Inflammatory macrophage treated with lipopolysaccharide for 1 hour (primary cell): ENCODE data around the gene NPM1.
"Not testable (repeated sequence)": the region's sequence is repeated elsewhere in the genome, so short reads cannot be mapped to it uniquely, and the experiment has no call there.

Source experiments
- DNase-seq, 2 donors: peaks; one replicate each; pipeline ENCODE4 v3.0.0-alpha.2; 2020 to 2022

Gene NPM1

DNA sequence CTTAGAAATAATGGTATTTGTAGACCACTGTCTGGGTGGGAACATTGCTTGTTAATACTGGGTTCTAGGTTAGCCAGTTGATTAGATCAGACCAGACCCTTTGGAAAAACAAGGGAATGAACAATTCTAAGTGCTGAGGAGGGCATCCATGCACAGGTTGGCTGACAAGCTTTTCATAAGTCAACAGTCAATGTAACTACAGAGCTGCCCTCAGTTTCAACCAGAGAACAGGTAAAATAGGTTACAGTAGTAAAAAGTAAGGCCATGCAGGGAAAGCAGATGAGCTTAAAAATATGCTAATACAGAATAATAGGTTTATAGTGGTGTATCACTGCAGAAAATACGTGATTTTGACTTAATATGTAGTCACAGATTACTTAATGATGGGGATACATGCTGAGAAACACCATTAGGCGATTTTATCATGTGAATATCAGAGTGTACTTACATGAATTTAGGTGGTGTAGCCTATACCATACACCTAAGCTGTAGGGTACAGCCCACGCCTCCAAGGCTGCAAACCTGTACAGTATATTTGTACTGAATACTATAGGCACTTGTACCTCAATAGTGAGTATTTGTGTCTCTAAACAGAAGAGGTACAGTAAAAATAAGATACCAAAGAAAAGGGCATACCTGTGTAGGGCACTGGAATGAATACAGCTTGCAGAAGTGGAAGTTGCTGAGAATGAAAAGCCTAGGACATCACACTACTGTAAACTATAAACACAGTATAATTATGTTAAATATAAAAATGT, 25.7 kb downstream of the NPM1 start:
- DNase-seq = no peak

DNA sequence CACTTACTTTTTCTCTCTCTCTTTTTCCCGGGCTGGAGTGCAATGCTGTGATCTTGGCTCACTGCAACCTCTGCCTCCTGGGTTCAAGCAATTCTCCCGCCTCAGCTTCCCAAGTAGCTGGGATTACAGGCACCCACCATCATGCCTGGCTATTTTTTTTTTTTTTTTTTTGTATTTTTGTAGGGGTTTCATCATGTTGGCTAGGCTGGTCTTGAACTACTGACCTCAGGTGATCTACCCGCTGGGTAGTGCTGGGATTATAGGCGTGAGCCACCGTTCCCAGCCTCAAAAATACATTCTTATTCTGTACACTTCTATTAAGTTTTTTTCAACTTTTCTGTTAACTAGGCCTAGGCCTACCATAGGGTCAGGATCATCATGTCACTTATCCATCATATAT, 26.3 kb downstream of the NPM1 start:
- DNase-seq = not testable (repeated sequence)

DNA sequence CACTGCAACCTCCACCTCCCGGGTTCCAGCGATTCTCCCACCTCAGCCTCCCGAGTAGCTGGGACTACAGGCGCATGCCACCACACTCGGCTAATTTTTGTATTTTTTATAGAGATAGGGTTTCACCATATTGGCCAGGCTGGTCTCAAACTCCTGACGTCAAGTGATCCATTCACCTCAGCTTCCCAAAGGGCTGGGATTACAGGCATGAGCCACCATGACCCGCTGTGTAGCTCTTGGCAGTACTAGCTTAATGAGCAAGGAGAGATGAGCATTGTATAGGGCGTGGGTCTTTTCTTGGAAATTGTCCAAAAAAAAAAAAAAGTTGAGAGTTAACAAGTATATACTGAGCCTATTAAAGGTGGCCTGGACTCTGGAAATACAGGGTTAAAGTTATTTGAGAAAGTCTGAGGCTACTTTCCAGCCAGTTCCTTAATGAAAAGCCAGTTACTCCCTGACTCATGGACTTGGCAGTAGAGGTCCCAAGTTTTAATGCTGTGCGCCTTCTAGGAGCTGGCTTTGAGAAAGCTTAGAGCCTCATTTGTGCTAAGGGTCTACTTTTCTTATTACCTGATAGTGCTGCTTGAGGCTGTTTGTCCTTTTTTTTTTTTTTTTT, 27.6 kb downstream of the NPM1 start:
- DNase-seq = no peak

DNA sequence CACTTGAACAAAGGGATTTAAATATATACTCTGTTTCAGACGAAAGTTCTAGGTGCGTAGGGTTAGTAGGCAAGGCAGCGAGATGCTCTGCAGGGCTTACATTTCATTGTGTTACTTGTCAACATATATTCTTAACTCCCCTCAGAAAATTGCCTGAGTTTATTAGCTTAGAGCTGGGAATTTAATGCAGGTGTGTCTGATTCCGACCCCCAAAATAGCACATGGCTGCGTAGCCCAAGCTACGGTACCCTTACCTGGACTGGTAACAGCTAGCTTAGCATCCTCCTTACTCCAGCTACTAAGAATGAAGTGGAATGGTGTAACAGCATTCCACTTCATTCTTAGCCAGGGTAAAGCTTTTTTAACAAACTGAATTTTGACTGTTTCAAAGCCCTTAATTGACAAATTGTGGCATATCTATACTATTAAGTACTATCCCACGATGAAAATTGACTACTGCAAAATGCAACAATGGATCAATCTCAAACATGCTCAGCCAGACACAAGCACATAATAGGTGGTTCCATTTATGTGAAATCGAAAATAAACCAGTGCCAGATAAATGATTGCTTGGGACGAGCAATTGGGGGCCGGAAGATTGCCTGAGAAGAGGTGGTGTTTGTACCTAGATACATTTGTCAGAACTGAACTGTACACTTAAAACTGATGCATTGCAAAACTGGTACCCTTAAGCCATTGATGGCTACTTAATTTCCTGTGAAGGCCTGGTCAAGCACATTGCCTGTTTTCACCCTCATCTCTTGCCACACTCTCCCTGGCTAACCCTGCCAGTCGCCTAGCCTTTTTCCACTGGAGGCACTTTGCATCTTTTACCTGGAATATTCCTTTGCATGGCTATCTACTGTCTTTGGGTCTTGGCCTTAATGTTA, 28.8 kb downstream of the NPM1 start:
- no peak for DNase-seq

DNA sequence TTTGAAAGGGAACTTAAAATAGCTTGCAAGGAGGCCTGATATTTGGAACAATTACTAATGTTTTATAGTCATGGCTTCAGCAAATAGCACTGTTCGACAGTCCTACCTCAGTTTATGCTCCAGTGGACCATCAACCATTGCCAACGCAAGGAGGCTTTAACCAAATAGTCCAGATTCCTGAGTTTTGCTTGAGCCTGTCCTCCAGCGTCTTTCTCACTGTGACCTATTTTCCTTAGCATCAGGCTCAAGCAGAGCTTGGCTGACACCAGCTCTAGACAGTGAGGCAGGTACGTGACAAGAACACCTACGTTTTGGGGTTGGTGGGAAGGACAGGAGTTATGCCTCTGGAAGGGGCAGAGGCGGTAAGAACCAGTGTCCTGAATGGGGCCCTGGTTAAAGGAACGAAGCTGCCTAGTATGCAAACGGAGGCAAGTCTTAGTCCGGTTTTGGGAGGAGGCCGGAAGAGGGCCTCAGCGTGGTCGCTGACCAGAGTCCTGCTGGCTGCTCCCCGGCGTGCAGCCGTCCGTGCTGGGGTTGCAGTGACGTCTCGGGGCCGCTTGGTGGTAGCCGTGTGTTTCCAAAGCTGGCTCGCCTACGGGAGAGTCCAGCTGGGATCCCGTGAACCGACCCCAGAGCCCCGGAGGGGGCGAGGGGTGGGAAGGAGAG, 30.8 kb downstream of the NPM1 start:
- DNase-seq = peak; percentile 50 to 74

DNA sequence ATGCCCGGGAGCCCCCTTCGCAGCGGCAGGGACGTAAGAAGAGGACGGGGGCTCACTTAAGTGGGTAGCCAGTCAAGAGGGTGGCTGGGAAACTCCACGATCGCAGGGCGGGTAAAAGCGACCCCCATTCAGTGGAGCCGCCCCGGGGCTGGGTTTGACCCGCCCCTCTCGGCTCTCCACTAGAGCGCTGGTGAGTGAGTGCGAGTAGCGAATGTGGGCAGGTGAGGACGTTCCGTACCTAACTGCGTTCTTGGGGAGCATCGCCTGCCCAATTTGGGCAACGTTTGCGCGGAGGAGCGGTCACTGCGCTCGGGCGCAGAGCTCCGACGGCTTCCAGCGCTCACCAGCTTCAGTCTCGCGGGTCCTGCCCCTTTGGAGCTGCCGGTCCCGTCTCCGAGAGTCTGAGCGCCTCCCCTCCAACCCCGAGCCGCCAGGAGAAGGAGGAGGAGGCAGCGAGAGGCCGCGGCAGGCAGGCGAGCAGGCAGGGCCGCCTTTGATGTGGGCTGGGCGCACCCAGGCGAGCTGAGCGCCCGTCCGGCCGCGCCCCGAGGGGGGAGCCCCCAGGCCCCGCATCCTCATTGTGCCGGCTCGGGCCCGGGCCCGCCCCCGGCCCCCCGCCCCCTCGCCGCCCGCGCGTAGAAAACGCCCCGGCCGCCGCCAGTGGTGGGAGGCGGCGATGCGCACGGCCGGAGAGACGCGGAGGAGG, 31.5 kb downstream of the NPM1 start, which contains the start of gene FGF18:
FGF18 (plus strand) TSS at position 666 of the 706 bp plus-strand sequence. CDS start 553 bp downstream, outside the sequence.
- DNase-seq = peak in 1 of 2 donors; percentile 7

DNA sequence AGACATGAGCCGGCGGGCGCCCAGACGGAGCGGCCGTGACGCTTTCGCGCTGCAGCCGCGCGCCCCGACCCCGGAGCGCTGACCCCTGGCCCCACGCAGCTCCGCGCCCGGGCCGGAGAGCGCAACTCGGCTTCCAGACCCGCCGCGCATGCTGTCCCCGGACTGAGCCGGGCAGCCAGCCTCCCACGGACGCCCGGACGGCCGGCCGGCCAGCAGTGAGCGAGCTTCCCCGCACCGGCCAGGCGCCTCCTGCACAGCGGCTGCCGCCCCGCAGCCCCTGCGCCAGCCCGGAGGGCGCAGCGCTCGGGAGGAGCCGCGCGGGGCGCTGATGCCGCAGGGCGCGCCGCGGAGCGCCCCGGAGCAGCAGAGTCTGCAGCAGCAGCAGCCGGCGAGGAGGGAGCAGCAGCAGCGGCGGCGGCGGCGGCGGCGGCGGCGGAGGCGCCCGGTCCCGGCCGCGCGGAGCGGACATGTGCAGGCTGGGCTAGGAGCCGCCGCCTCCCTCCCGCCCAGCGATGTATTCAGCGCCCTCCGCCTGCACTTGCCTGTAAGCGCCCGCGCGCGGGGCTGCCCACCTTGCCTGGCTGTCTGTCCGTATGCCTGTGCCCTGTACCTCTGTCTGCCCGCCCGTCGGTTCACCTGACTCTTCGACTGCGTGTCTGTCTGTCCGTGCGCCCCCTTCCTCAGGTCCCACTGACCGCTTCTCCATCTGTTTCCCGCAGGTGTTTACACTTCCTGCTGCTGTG, 32.2 kb downstream of the NPM1 start:
- peak in 1 of 2 donors; percentile 6 for DNase-seq

DNA sequence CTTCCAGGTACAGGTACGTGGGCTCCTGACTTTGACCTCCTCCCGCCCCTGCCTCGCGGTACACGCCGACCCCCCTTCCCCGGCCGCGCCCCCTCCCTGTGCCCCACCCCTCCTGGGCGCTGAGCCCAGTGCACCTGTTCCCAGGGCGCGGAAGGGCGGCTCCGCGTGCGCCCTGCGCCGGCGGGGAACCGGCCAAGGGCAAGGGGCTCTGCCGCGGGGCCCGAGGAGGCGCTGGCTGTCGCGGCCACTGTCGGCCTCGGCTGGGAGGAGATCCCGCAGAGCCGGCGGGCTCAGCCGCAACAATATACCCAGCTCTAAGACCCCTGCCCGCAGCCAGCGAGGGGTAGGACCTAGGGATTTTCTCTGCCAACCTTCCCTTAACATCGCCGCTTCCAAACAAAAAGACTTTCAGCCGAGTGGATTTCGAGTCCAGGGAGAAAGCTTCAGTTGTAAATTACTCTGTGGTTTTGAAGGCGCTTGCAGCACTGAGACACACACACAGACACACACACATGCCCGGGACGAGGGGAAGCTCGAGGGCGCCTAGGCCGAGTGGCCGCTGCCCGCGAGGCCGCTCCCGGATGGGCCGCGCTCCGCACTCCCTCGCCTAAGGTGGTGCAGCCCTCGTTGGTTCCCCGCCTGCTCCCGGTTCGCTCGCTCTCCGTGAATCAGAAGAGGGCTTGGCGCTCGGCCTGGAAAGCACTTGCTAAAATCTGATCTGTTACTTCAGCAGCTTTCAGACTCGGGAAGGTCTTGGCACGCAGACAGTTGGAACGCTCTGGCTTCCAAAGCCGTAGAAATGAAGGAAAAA, 33.0 kb downstream of the NPM1 start:
- no peak for DNase-seq

DNA sequence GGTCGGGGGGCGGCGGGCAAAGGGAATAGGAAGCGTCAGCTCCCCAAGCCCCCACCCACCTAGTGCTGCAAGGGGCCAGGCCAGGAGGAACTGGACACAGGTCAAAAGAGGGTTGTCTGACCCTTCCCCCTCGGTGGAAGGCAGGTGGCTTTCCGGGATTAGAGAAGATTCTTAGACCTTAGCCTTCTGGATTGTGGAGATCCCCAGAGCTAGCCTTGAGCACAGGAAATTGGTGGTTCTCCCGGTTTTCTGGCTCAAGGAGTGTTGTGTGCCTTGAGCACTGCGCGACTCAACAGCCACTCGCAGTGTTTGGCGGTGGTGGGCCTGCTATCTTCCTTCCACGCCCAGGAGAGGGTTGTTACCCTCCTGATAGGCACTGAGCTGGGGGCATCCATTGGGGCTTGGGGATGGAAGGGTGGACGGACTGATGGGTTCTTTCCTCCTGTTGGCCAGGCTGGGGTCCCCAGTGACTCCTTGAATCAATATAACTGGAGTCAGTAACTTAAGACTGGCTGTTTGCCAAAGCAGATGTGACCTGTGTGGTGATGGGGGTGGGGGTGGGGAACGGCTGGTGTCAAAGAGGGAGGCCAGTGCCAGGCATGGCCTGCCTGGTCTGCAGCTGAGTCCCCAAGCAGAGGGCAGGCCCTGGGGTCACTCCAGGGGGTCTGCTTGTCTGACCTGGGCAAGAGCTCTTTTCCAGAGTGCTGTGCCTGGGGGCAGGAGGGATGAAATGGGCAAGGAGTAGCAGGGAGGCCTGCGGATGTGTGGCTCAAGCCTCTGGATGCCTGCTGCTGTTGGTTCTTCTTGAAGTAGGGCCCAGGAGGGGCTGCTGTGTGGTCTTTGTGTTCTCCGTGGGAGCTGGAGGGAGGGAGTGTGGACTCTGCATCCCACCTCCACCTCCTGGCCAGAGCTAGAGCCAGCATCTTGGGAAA, 33.9 kb downstream of the NPM1 start:
- DNase-seq = no peak

DNA sequence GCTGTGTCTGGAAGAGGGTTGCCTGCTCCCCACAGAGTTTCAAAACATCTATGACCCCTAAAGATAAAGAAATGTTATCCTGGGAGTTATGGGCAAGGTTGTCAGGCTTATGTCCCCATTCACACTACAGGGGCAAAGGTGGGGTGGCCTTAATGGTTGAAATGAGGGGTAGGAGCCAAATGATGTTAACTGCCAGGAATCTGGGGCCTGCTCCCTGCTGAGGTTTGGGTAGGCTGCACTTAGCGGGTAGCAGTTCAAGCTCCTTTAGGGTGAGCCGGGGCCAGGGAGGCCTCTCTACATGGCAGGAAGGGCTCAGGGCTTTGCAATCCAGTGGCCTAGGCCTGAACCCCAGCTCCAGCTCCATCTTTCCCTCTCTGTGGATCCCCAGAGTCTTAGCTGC, 34.8 kb downstream of the NPM1 start:
- no peak for DNase-seq

DNA sequence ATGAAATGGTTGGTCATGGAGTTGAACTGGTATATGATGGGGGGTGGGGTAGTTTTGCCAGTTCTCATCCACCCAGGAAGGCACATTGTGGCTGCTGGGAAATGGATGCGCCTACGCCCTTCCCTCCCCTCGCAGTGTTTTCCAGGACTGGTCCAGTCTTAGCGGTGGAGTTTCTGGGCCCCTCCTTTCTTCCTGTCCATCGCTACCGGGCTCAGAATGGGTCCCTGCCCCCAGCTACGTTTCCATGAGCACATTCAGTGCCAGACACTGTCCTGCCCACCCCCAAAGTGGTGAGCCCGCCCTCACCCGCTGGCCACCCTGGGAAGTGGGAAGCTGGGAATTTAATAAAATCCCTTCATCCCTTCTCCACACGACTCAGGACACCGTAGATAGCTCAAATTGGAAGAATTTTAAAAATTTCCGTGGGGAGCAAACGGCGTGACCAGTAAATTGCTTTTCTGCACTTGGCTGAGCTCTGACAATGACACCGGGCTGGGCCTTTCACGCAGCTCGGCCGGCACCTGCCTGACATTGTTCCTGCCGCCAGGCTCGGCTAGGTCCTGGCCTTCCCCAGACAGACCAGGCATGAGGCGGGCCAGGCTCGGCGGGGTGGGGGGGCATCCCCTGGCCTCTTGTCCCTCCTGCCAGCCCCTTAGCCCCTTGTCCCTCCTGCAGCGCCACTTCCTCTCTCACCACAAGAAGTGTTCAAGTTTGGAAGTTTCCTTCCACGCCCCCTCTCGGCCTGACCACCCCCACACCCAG, 35.4 kb downstream of the NPM1 start:
- no peak for DNase-seq

DNA sequence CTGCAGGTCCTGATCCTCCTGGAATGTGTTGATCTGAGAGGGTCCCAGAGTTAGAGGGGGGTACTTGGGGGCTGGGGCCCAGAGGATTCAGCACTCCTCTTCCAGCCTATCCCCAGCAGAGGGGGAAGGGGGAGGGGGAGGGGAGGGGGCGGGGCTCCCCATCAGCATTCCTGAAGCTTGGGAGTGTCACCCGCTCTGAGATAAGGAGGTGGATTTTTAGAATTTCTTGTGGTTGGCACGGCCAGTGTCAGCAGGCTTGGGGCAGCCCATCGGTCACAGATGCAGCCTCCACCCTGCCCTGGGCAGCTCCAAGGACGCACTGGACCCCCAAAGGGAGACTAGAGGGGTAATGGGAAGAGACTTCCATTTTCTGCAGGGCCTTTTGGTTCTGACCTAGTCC, 37.1 kb downstream of the NPM1 start:
- no peak for DNase-seq

DNA sequence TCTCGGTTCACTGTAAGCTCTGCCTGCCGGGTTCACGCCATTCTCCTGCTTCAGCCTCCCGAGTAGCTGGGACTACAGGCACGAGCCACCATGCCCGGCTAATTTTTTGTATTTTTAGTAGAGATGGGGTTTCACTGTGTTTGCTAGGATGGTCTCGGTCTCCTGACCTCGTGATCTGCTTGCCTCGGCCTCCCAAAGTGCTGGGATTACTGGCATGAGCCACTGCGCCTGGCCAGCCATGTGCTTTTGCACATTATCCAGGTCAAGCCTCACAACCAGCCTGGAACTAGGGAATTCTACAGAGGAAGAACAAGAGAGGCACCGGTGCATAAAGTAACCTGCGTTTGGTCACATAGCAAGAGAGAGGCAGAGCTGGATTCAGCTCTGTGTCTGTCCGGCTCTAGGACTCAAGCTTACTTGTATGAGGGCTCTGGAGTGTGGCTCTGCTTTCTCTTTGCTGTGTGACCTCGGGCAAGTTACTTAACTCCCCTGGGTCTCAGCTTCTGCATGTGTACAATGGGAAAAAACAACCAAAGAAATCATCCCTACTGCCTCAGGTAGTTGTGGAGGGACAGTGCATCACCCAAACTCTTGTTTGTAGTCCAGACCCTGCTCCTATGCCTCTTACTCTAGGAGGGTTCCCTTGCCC, 38.1 kb downstream of the NPM1 start:
- DNase-seq = no peak

DNA sequence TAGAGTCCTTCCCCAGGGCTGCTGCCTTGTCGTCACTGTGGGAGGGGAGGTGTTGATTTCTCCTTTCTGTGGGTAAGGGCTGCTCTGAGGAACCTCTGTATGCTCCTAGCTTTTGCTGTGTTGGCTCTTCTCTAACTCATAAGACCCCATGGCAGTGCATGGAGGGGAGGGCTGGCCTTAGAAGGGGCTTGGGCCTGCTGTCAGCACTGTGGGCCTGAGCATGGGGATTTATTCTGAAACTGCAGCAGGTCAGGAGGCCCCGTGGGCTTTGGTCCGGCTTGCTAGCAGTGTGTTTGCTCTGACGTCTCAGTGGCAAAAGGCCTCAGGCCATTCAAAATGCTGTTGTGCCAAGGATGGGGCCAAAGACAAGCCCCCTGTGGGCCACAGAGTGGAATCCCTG, 38.6 kb downstream of the NPM1 start:
- no peak for DNase-seq

DNA sequence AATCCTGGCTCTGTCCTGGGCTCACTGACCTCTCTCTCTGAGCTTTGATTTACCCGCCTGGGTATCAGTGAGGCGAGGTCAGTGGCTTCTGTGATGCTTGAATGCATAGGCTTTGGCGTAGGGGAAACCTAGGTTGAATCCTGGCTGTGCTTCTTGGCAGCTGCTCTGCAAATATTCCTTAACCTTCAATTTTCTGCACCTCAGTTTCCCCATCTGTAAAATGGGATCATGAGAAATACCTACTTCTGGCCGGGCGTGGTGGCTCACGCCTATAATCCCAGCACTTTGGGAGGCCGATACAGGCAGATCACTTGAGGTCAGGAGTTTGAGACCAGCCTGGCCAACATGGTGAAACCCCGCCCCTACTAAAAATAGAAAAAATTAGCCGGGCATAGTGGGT, 39.0 kb downstream of the NPM1 start:
- DNase-seq = no peak

DNA sequence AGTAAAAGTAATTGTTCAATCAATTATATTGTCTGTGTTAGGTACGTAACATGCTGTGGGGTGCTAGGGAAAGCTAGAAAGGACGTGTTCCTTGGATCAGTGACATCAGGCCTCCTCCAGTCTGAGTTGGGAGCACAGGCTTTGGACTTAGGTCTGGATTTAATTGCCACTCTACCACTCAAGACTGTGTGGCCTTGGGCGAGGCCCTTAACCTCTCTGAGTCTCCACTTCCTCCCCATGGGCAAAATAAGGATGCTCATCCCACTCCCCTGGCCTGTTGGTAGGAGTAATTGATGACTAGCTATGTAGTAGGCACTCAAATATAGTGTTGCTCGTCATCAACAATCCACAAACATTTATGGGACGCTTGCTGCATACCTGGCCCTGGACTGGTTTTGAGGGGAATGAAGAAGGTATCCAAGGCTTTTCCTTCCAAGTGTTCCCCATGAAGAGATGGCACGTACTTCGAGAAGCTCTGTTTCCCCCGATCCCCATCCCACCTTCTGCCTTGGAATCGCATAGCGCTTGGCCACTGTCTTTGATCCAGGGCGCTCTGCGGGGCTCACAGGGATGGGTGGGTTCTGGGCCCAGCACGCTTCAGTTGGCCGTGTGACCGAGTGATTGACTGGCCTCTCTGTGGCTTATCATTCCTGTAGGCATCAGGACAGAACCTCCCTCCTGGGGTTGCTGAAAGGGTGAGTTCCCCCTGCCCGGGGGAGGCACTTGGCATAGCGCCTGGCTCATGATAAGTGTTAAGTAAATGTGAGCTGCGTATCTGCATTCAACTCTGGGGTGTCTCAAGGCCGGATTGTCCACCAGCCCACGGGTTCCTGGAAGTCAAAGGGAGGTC, 39.9 kb downstream of the NPM1 start:
- DNase-seq = peak; percentile 8 to 42

DNA sequence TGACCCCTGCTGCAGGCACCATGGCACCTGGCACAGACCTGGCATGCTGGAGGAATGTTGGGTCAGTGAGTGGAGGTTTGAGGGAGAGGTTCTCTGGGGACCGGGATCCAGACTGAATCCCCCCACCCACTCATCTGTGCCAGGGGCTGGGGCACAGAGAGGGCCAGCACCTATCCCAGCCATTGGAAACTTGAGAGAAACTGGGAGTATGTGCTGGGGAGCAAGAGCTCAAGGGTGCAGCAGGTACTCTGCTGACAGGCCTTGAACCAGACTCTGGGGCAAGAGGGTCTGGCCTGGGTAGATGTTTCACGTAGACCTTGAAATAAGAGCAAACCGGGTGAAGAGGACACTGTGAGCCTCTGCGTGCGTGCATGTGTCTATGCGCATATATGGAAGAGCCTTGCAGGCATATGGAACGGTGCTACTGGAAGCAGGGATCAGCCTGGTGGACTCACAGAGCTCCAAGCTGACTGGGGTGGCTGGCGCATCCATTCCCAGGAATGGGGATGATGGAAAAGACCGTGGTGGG, 40.6 kb downstream of the NPM1 start:
- no peak for DNase-seq
